GM19328 (cell line): ENCODE measurements around the gene CCDC192.

ENCODE experiments used
- ATAC-seq: cut with Tn5 transposase; IDR thresholded peaks from one replicate; pipeline ENCODE4 v1.9.1; 2021; ENCODE audit warnings: mild to moderate bottlenecking, moderate library complexity; ENCODE audit not compliant: unreplicated experiment

The CCDC192 gene

GRCh38 chr5:127805448-127805847 lies 102.3 kb downstream of the CCDC192 start:
- no peak for ATAC-seq

- no peak for ATAC-seq
Observed at GRCh38 chr5:127806776-127807175, 103.6 kb downstream of the CCDC192 start.

GRCh38 chr5:127809533-127809932 lies 106.3 kb downstream of the CCDC192 start:
- ATAC-seq: no peak

- ATAC-seq: no peak
Observed at GRCh38 chr5:127810017-127810416, 106.8 kb downstream of the CCDC192 start.

- no peak for ATAC-seq
Observed at GRCh38 chr5:127810707-127811490, 107.7 kb downstream of the CCDC192 start.

- no peak for ATAC-seq
Observed at GRCh38 chr5:127812570-127812969, 109.4 kb downstream of the CCDC192 start.

GRCh38 chr5:127813633-127814587 lies 110.7 kb downstream of the CCDC192 start:
- ATAC-seq: no peak

- no peak for ATAC-seq
Observed at GRCh38 chr5:127814588-127814973, 111.4 kb downstream of the CCDC192 start.

- no peak for ATAC-seq
Observed at GRCh38 chr5:127820910-127821553, 117.8 kb downstream of the CCDC192 start.

GRCh38 chr5:127821896-127822295 lies 118.7 kb downstream of the CCDC192 start:
- ATAC-seq: no peak

- no peak for ATAC-seq
Observed at GRCh38 chr5:127824126-127824525, 120.9 kb downstream of the CCDC192 start.

- ATAC-seq: no peak
Observed at GRCh38 chr5:127826011-127826410, 122.8 kb downstream of the CCDC192 start.

- ATAC-seq: no peak
Observed at GRCh38 chr5:127827451-127827850, 124.3 kb downstream of the CCDC192 start.

GRCh38 chr5:127830157-127830556 lies 127.0 kb downstream of the CCDC192 start:
- no peak for ATAC-seq

- ATAC-seq: no peak
Observed at GRCh38 chr5:127830829-127831598, 127.8 kb downstream of the CCDC192 start.

- ATAC-seq: no peak
Observed at GRCh38 chr5:127832067-127832466, 128.9 kb downstream of the CCDC192 start.

GRCh38 chr5:127834094-127834531 lies 130.9 kb downstream of the CCDC192 start:
- no peak for ATAC-seq

GRCh38 chr5:127834554-127834953 lies 131.4 kb downstream of the CCDC192 start:
- no peak for ATAC-seq

GRCh38 chr5:127838661-127839060 lies 135.5 kb downstream of the CCDC192 start:
- no peak for ATAC-seq

GRCh38 chr5:127839072-127839471 lies 135.9 kb downstream of the CCDC192 start:
- no peak for ATAC-seq
